ENCODE data around the gene PEX5L.
A peak's percentile ranks its signal among the peaks of the same experiment; 100 is the strongest.

PEX5L gene

DNA sequence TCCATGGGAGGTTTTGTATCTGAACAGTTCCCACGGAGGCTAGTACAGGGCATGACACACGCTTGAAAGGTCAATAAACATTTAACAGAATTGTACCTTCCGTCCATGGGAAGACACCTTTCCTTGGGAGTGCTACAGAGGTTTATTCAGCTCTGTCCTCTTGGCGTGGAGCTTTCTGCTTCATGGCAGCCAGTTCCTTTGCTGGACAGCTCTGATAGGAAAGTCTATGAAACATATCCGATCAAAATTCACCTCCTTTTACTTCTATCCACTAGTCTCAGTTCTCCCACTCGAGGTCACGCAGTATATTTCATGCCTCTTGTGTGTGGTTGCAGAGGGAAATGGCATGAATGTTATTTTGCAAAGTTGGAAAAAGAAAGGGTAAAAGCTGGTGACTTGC, 91.2 kb downstream of the PEX5L start:
- TF ChIP-seq, protein P1, sequence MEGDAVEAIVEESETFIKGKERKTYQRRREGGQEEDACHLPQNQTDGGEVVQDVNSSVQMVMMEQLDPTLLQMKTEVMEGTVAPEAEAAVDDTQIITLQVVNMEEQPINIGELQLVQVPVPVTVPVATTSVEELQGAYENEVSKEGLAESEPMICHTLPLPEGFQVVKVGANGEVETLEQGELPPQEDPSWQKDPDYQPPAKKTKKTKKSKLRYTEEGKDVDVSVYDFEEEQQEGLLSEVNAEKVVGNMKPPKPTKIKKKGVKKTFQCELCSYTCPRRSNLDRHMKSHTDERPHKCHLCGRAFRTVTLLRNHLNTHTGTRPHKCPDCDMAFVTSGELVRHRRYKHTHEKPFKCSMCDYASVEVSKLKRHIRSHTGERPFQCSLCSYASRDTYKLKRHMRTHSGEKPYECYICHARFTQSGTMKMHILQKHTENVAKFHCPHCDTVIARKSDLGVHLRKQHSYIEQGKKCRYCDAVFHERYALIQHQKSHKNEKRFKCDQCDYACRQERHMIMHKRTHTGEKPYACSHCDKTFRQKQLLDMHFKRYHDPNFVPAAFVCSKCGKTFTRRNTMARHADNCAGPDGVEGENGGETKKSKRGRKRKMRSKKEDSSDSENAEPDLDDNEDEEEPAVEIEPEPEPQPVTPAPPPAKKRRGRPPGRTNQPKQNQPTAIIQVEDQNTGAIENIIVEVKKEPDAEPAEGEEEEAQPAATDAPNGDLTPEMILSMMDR (conservative IDR thresholded peaks at IDR 0.05; ENCODE audit: control insufficient read depth, insufficient read depth, low read depth, low read length), result no peak
- DNase-seq (ENCODE audit: low read depth), result no peak

DNA sequence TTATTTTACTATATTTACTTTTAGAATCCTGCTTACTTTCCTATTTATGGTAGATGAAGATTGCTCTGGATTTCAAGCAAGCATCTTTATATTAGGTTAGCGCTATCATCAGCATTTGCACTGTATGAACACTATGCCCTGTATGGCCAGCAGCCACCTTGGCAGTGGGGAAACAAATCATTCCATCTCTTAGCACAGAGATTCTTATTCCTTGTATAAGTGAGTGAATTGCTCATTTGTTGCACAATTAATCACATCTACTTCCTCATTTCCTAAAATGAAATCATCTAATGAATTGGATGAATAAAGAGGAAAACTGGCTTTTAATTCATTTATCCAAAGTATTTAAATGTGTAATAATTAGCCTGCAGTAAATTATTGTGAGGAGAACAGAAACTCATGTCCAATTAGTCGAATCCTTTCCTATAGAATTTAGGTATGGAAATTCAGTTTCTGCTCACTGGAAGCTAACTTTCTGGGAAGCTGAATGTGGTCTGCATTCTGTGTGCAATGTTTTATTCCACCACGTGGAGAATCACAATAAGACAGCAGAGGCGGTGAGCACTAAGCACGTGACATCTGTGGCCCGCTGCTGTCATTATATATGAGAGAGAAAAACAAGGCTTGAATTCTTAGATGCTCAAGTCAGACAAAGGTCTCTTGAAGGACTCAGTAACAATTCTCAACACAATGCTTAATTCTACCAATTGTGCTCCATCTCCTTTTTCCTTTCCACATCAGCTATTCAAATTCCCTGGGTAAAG, 93.4 kb downstream of the PEX5L start:
- H3K4me3 ChIP-seq (ENCODE audit: control insufficient read depth, low read depth, low read length), result no peak overlapping the region
- no peak for DNase-seq (ENCODE audit: low read depth)
- TF ChIP-seq, protein P1 (conservative IDR thresholded peaks at IDR 0.05; ENCODE audit: control insufficient read depth, insufficient read depth, low read depth, low read length), result no peak

More for the DNA sequence above, 91.2 kb downstream of the PEX5L start:
- H3K4me3 ChIP-seq (ENCODE audit: control insufficient read depth, low read depth, low read length), result no peak overlapping the region

DNA sequence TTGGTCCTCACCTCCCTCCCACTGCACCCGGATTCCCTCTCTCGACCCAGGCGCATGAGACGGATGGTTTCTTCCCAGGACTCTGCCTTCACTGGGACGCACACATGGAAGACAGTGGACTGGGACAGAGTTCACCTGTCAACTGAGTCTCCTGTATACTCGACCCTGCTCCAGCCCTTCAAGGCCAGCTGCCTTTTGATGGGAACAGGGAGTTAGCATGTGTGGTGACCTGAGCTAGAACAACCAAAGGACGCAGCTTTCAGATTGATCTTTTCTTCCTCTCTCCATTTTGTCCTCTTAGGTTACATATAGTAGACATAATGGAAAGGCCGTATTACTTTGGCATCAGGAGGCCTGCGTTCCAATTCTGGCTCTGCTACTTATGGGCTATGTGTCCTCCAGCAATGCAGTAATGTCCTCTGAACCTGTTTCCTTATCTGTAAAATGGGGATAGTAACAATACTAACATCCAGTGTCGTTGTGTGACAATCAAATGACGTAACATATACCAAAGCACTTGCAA, 94.1 kb downstream of the PEX5L start:
- no peak for DNase-seq (ENCODE audit: low read depth)
- TF ChIP-seq, protein P1 (conservative IDR thresholded peaks at IDR 0.05; ENCODE audit: control insufficient read depth, insufficient read depth, low read depth, low read length), result no peak
- peak overlapping the region; percentile 32 for H3K4me3 ChIP-seq (ENCODE audit: control insufficient read depth, low read depth, low read length)

DNA sequence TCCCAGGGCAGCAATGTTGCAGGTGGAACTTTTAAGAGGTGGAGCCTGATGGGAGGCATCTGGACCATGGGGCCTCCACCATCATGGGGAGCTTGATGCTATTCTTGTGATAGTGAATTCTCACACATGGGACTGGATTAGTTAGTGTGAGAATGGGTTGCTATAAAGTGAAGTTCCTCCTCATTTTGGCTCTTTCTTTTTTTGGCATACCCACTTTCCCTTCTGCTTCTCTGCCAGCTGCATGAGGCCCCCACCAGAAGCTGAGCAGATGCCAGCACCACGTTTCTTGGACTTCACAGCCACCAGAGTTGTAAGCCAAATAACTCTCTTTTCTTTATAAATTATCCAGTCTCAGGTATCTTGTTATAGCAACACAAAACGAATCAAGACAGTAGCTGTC, 101.0 kb downstream of the PEX5L start:
- TF ChIP-seq, protein P1 (conservative IDR thresholded peaks at IDR 0.05; ENCODE audit: control insufficient read depth, insufficient read depth, low read depth, low read length), result no peak
- DNase-seq (ENCODE audit: low read depth), result no peak
- H3K4me3 ChIP-seq (ENCODE audit: control insufficient read depth, low read depth, low read length), result no peak overlapping the region

DNA sequence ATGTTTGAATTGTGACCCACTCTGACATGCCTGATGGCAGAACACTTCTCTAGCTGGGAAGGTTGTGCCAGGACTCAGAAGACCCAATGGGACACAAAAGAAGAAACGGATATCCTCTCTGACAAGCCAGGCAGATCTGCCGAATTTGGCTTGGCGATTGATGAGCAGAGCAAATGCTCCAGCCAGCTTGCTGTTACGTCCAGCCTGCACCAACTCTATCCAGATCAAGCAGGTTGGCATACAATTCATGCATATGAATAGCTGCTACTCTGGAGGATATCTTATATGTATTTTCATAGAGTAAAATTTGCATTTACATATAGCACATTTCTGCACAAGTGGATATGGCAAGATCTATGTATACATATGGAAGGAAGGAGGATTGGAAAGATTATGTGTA, 102.8 kb downstream of the PEX5L start:
- no peak for DNase-seq (ENCODE audit: low read depth)
- TF ChIP-seq, protein P1 (conservative IDR thresholded peaks at IDR 0.05; ENCODE audit: control insufficient read depth, insufficient read depth, low read depth, low read length), result no peak
- no peak overlapping the region for H3K4me3 ChIP-seq (ENCODE audit: control insufficient read depth, low read depth, low read length)

DNA sequence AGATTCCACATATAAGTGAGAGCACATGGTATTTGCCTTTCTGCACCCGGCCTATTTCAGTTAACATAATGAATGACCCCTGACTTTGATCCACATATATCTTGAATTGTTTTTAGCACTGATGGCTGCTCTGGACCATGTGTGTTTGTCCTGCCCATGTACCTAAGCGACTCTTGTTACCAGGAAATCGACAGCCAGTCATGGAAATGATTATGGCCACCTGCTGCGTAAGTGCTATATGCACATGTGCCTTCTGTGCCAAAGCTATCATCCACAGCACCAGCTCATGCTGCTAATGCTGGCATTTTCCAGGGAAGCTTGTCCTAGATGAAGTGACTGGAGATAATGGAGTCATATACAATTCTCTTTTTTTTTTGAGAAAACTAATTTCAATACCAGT, 103.7 kb downstream of the PEX5L start:
- no peak for DNase-seq (ENCODE audit: low read depth)
- TF ChIP-seq, protein P1 (conservative IDR thresholded peaks at IDR 0.05; ENCODE audit: control insufficient read depth, insufficient read depth, low read depth, low read length), result no peak
- H3K4me3 ChIP-seq (ENCODE audit: control insufficient read depth, low read depth, low read length), result no peak overlapping the region
